NOMO-1 treated with dmso at 0.1 percent for 144 hours (cell line): ENCODE data around the gene CMSS1.
"Not testable (repeated sequence)": the region's sequence is repeated elsewhere in the genome, so short reads cannot be mapped to it uniquely, and the experiment has no call there.

Experiments
- DNase-seq: peaks from one replicate; lab custom pipeline; 2025; ENCODE audit not compliant: unreplicated experiment; lab: John Stamatoyannopoulos, UW

The CMSS1 gene

DNA sequence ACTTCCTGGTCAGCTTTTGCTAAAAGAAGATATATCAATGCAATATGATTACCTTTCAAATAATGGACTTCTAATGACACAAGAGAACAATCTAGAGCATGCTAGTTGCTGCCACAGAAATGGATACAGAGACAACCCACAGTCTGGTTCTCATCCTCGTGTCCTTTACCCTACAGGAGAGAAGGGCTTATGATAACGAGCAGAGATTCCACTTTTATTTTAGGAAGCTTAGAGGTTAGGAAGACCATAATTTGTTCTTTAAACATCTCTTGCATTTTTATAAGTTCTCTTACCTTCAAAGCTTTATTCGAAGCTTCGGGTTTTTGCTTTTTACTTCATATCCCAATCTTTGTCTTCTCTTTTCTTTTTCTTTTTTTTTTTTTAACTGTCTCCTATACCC lies 257.5 kb downstream of the CMSS1 start:
- no peak for DNase-seq

DNA sequence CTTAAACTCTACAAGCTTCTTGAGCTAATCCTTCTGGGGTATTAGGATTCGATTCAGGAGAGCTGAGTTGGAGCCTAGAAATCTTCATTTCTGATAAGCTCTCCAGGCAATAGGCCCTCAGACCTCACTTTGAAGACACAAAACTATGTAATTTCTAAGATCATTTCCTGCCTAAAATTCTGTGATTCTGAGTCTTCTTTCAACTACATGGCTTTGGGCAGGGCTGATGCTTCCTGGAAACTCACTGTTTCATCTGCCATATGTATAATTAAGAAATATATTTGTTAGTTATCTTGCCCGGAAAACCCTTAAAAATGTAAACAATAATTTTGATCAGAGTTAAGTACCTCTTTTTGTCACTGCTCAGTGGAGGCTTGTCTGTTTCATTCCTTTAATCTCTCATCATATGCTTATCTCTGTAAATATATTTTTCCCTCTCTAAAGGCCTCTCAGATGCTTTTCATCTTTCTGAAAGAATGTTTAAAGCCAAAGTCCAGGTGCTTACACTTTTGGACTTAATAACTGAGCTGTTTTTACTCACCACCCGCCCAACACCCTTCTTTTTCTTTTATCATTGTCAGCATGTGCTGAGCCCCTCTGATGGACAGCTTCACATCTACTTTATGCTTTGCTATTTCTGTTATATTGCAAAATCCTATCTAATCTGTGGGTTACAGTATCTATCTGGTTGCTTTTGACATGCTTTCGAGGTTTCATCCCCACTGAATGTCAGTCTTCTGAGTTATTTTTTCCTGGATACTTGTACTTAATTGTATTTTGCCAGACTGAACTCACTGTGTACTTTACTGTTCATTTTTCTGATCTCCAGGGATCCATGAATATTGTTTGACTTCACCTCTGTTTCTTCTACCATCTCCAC lies 258.4 kb downstream of the CMSS1 start:
- no peak for DNase-seq

DNA sequence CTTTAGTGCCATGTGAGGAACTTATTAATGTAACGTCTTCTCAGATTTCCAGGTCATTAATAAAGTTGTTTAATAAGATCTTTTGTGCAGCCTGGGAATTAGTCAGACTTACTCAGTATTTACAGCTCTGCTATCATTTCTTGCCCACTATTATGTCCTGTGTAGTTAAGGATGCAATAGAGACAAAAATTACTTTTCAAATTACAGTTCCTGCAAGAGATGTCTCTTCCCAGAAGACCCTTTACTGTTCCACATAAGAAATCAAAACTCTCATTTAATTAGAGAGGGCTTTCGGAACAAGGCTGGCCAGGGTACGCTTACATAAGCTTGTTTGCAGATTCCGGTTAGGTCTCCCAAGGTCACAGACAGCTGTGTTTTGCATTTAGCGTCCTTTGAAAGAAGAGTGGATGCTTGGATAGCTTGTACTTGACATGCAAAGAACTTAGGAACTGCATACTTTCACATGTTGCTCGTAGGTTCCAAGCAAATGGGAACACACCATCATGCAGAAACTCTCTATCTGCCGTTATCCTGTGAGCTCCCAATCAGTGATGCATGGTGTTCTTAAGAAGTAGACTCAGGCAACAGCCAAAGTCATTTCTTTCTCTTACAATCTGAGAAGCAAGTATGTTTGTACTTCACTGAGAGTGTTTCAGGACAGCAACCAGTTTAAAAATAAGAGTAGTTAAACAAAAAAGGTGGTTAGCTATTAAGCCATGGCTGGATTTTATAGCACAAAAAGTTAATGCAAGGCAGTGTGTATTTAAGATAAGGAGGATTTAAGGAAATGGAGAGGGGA lies 259.3 kb downstream of the CMSS1 start:
- no peak for DNase-seq

DNA sequence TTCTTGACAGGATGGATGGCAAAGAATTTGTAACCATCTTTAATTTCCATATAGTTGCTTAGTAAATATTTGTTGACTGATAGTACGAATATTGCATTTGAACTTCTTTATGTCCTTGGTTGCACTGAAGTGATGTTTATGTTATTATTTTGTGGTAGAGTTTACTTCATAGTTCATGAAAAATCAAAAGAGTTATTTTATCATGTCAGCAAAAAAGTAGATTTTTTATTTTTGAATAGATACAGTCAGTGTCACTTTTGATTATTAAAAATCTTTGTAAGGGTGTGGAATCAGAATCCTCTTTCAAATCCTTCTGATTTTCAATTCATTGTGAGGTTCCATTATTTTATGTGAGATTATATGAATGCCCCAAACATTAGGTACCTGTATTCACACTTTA lies 261.7 kb downstream of the CMSS1 start:
- DNase-seq: no peak

DNA sequence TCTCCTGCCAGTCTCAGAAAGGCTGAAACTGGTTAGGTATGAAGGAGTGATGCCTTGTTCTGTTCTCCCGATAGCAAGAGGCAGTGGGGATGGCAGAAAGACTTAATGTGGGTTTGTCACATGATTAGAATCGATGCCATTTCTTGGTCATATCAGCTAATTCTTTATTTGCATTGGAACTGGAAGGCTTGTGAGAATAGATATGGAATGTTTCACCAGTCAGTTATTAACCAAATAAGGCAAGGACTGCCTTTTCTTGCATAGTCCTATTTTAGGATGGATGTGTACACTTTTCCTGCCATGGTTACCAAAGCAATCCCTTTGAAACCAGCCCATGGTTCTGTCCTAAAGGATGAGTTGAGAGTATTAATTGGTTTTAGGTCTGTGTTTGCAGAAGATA lies 262.9 kb downstream of the CMSS1 start:
- no peak for DNase-seq

DNA sequence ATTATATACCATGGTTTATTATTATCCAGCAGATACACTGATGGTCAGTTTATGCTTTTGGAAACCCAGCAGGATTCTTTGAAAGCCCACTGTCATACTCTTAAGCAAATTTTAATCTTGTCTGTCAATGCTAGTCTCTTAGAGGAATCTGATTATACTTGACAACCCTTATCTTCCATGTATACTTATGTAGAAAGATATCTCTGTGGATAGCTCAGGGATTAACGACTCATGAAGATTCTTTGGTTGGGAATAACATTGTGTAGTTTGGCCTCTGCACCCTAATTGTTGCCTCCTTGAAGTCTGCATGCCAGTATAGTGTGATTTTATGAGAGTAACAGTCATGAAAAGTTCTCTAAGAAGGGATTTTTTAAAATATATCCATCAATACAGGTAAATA lies 263.6 kb downstream of the CMSS1 start:
- no peak for DNase-seq

DNA sequence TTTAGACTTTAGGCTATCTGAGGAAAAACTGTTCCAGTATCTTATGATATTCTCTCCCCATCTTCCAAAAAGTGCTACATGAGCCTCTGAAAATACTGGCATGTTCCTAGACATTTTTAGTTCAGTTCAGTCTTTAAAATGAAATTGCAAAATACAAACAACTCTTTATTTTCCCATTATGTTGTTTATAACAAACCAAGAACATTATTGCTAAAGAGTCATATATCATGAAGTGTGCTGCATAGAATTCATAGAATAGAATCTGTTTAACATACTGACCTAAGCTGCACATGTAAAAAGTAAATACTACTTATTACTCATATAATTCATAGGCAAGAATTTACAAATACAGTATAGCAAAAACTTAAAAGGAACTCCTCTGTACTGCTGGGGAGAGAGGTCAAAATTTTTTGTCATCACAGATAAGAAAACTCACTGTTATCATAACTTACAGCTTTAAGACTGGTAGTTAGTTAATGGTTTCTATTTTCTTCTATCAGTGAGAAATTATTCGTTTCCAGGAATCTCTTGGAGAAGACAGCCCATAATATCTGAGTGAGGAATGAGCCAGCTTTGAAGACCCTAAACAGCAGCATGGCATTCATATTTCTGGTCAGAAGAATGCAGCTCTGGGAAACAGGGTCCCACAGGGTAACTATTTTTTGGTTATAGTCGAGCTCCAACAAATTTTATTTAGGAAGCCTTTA lies 264.5 kb downstream of the CMSS1 start:
- DNase-seq: no peak

DNA sequence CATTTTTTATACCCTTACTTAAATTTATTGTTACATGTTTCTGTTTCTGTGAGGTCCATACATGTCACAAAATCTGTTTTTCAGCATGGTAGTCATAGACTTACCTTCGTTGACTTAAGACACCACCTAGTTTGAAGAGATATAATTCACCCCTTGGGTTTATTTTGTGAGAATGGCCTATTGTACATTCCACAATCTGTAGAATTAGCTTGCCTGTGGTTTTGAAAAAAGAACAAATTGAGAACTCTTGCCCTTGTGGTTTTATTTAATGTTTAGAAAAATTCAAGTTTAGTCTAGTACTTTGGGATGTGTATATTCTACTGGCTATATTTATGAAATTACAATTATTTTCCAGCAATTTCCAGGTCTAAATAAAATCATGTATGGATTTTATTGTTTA lies 265.1 kb downstream of the CMSS1 start:
- DNase-seq: no peak

DNA sequence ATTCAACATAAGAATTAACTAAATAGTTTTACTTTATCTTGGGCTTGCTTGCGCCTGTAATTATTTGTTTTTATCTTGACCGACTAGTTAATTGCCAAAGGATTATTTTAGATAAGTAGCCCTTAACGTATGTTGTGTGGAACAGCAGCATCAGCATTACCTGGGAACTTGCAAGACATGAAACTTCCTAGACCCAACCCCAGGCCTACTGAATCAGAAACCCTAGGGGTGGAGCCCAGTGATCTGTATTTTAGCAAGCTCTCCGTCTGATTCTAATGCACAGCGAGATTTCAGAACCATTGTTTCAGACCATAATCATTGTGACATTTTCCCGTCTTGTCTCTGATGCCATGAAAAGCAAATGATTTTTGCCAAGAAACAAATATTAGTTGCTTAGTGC lies 265.5 kb downstream of the CMSS1 start:
- DNase-seq: no peak

DNA sequence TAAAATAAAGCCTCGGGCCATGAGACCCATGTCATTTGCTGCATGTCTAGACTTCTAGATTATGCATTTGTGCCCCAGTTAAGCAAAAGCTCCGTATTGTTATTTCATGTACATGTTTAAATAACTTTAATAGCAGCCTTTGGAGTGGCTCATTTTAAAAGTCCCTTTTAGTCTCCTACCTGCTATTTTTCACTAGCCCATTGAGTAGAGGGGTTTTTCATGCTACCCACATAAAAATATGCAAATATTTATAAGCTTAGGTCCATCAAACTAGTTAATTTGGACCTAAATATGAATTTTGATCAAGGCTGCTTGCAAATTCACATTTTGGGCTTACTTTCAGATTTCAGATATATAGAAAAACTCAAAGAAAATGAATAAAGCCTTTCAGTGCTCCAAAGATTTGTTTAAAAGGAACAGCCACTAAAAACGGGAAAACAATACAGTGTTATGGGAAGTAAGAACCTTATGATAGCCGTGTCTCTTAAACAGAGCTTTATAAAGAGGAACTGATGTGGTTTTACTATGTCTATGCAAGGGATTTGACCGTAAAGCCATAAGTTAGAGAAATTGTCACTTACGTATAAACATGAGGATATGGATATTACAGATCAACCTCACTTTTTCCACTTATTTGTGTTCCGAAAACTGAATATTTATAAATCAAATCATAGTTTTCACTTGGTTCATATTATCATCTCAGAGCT lies 266.6 kb downstream of the CMSS1 start:
- no peak for DNase-seq

DNA sequence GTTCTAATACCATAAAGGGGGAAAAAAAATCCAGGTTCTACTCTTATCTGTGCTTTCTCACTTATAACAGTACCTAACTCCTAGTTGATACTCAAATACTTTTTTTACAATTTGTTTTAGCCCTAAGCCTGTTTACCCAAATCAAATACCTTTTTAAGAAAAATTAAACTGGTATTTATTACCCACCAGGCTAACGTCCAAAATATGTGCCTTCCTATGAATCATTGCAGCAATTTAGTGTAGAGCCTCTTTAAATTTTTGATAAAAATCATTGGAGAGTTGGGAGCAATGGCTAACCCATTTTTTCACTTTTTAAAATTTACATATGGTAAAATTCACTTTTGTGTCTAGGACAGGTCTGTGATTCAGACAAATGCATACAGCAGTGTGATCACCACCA lies 268.7 kb downstream of the CMSS1 start:
- no peak for DNase-seq

DNA sequence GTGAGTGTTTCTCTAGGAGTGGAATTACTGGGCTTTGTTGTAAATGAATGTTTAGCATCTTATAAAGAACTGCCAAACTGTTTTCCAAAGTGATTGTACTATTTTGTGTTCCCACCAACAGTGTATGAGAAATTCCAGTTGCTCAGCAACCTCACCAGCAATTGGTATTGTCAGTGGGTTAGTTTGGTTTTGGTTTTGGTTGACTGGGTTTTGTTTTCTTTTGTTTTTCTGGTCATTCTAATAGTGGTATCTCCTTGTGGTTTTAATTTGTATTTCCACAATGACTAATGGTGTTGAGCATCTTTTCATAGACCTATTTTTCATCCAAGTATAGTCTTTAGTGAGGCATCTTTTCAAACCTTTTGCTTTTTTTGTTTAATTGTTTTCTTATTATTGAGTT lies 269.5 kb downstream of the CMSS1 start:
- DNase-seq: no peak

DNA sequence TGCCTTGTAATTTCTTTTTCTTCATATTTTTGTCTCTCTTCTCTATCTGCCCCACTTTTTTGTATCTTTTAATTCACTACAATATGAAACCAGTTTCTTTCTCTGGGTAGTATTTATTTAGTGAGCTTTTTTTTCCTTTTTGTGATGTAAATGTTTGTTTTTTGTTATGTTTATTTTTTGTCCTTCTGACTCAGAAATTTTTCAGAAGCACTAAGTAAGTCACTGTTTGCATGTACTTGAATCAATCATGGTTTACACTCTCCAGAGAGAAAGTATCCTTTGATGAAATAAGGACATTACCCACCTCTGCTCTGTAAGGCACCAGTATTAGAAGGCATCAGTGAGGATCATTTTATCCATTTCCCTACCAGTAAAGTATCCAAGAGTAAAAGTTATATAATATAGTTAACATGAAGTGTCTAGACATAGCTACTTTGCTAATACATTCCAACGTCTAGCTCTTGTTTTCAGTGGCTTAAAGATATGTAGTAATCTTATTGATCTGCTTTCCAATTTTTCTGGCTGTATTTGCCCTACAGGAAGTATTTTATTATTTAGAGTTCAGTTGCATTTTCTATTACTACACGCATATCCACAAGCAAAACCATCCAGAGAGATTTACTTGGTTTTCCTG lies 271.2 kb downstream of the CMSS1 start:
- no peak for DNase-seq

DNA sequence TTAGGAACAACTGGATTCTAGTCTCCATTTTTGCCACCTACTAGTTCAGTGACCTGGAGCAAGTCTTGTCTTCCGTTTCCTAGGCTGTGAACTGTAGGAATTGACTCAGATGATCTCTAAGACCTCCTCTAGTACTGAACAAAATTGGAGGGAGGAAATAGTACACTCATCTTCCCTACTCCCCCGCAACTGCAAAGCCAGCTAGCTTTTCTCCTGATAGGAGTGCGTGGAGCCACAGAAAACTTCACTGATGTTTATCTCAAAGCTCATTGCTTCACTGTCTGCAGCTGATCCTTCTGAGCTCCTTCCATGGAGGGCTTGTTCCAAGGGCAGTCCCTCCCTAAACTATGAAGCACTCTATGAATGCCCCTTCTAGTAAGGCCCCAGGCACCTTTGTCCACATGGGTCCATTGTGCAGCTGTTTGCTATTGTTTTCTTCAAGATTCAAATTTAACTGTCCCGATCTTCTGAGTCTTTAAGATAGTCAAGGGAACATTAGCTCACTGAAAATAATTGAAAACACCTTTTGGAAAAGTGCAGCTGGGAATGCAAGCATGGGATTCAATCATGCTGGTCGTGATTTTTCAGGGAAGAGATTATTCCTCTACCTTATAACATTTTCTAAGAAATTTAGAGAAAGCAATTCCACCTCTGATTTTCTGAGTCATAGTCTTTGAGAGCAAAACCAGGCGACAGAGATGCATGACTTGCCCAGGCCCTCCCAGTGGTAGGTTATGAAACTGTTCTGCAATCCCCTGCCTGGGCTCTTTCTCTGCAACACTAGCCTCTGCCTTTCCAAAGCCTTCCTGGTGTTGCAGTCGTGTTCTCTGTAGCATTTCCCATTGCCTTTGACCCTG lies 272.4 kb downstream of the CMSS1 start:
- peak; percentile 50 for DNase-seq

DNA sequence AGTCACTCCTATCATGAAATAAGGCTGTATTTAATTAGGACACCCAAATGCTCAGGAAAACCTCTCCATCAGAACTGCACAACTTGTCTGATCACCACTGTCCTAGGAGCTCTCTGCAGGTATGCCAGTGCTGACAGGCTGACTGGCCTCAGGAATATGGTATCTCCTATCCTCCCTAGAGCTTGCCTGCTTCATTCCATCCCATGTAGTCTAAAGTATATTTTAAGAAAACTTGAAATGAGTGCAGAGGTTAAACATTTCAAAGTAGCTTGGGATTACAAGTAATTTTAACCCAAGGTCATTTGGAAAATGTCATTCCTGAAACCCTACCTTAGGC lies 273.0 kb downstream of the CMSS1 start:
- DNase-seq: no peak

DNA sequence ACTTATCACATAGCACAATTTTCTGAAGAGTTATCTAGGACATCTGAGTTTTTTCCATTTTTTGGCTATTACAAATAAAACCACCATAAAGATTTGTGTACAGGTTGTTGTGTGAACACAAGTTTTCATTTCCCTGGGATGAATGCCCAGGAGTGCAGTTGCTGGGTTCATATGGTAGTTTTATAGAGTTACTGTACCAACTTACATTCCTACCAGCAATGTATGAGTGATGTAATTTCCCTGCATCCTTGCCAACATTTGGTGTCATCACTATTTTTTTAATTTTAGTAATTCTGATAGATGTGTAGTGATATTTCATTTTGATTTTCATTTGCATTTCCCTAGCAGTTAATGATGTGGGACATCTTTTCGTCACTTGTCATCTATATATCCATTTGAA lies 276.2 kb downstream of the CMSS1 start:
- DNase-seq: no peak

DNA sequence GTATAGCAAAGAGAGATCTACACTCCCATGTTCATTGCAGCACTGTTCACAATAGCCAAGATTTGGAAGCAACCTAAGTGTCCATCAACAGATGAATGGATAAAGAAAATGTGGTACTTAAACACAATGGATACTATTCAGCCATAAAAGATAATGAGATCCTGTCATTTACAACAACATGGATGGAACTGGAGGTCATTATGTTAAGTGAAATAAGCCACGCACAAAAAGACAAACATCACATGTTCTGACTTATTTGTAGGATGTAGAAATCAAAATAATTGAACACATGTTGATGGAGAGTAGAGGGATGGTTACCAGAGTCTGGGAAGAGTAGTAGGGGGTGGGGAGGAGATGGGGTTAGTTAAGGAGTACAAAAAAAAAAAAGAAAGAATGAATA lies 278.6 kb downstream of the CMSS1 start:
- not testable (repeated sequence) for DNase-seq

DNA sequence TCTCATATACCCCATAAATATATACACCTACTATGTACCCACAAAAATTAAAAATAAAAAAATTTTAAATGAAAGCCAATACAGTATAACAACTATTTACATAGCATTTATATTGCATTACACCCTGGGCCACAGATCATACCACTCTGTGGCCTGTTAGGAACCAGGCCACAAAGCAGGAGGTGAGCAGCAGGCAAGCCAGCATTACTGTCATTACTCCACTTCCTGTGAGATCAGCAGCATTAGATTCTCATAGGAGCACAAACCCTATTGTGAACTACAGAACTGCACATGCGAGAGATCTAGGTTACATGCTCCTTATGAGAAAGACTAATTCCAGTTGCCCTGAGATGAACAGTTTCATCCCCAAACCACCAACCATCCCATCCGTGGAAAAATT lies 279.2 kb downstream of the CMSS1 start:
- no peak for DNase-seq

DNA sequence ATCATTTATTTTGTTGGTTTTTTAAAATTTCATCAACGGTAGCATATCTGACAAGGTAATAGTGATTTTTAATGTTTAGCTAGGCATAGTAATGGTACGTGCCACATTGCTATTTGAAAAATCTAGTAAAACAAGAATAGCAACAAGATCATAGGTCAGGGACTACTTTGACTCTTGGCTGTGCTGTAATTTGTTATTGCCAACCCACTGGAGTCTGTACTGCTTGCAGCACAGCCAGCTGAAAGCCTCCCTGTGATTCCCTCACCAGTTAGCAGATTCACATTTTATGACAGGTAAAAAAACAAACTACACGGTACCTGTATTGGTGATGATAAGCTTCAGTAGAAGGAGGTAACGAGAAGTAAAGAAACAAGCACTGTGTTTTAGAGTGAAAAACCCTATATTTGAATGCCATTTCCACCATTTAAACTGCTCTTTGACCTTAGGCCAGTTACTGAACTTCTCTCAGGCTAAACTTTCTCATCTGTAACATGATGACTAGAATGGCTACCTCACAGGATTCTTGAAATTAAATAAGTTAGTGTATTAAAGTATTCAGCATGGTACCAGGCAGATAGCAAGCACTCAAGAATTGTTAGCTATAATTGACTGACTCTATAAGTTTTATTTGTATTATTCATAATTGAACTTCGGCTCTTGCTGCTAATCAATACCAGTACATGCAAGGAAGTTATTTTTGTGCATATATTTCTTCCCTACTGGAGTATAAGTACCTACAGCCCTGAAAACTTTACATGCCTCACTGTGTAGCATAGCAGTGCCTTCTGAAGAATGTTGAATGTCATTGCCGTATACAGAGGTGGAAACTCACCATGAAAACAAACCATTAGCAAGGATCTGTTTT lies 280.5 kb downstream of the CMSS1 start:
- no peak for DNase-seq
